ENCODE data around the gene ODC1.

- no peak for TF ChIP-seq NR3C1 (CRISPR knock-in tag; conservative IDR thresholded peaks at IDR 0.05; ENCODE audit: low read depth)
- no peak for TF ChIP-seq CTCF (IDR thresholded peaks at IDR 0.05)
- no peak for TF ChIP-seq ZBTB21 (CRISPR knock-in tag; IDR thresholded peaks at IDR 0.05; ENCODE audit: borderline replicate concordance)
- no peak for TF ChIP-seq TEAD1 (CRISPR knock-in tag; IDR thresholded peaks at IDR 0.05)
- TF ChIP-seq GABPB1 (CRISPR knock-in tag; IDR thresholded peaks at IDR 0.05) = no peak
- no peak for TF ChIP-seq TCF7 (CRISPR knock-in tag; IDR thresholded peaks at IDR 0.05; ENCODE audit: low read depth)
- TF ChIP-seq ZBTB43 (CRISPR knock-in tag; IDR thresholded peaks at IDR 0.05) = no peak
- no peak for TF ChIP-seq FOXP1 (CRISPR knock-in tag; IDR thresholded peaks at IDR 0.05; ENCODE audit: borderline replicate concordance)
- no peak for TF ChIP-seq MXD4 (CRISPR knock-in tag; IDR thresholded peaks at IDR 0.05; ENCODE audit: borderline replicate concordance)
- TF ChIP-seq JUN (CRISPR knock-in tag; IDR thresholded peaks at IDR 0.05) = no peak
- no peak for TF ChIP-seq AFF4 (CRISPR knock-in tag; IDR thresholded peaks at IDR 0.05; ENCODE audit: borderline replicate concordance)
- TF ChIP-seq CREB1 (CRISPR knock-in tag; IDR thresholded peaks at IDR 0.05) = no peak
- no peak for TF ChIP-seq NFE2L1 (CRISPR knock-in tag; IDR thresholded peaks at IDR 0.05)
Measured at GRCh38 chr2:10447300-10447894, 730 bp downstream of the ODC1 start.
